IPS-20b (cell line): Measurements from ENCODE around the gene APLN.

Experiments
- H3K27ac ChIP-seq: one replicate; pipeline ENCODE4 v1.5.1; 2013; ENCODE audit warnings: low read length
- H3K27me3 ChIP-seq: 2 replicates; pipeline ENCODE4 v1.6.1; 2013; ENCODE audit warnings: mild to moderate bottlenecking, low read length, inconsistent platforms; ENCODE audit not compliant: insufficient read depth
- H3K36me3 ChIP-seq: 2 replicates; pipeline ENCODE4 v1.6.1; 2013; ENCODE audit warnings: low read depth, mild to moderate bottlenecking, inconsistent platforms, low read length, moderate library complexity; ENCODE audit not compliant: insufficient read depth
- H3K4me1 ChIP-seq: 2 replicates; pipeline ENCODE4 v1.6.1; 2013; ENCODE audit warnings: mild to moderate bottlenecking, control low read depth, inconsistent platforms, low read length, moderate library complexity; ENCODE audit not compliant: insufficient read depth
- H3K4me3 ChIP-seq: 2 replicates; pipeline ENCODE4 v1.5.1; 2013; ENCODE audit warnings: mild to moderate bottlenecking, low read length, inconsistent platforms
- H3K9ac ChIP-seq: 2 replicates; pipeline ENCODE4 v1.6.1; 2013; ENCODE audit warnings: low read depth, mild to moderate bottlenecking, inconsistent platforms, low read length, moderate library complexity
- H3K9me3 ChIP-seq: 2 replicates; pipeline ENCODE4 v1.6.1; 2013; ENCODE audit warnings: mild to moderate bottlenecking, low read depth, low read length, inconsistent platforms; ENCODE audit not compliant: insufficient read depth

APLN gene

GRCh38 chrX:129636175-129636681 lies 18.5 kb downstream of the APLN start:
- no peaks in the 10 kb centered on the region for H3K9me3 ChIP-seq
- no peaks in the 10 kb centered on the region for H3K27me3 ChIP-seq
- H3K9ac ChIP-seq, result no peak overlapping the region
- no peaks in the 10 kb centered on the region for H3K36me3 ChIP-seq
- no peak overlapping the region for H3K4me3 ChIP-seq
- H3K4me1 ChIP-seq, result no peaks in the 10 kb centered on the region
- no peak overlapping the region for H3K27ac ChIP-seq

- no peaks in the 10 kb centered on the region for H3K9me3 ChIP-seq
- no peaks in the 10 kb centered on the region for H3K36me3 ChIP-seq
- no peaks in the 10 kb centered on the region for H3K4me1 ChIP-seq
- no peaks in the 10 kb centered on the region for H3K27me3 ChIP-seq
- H3K4me3 ChIP-seq, result no peak overlapping the region
- no peak overlapping the region for H3K27ac ChIP-seq
- no peak overlapping the region for H3K9ac ChIP-seq
Observed at GRCh38 chrX:129634541-129634940, 20.2 kb downstream of the APLN start.

- H3K36me3 ChIP-seq, result no peaks in the 10 kb centered on the region
- no peak overlapping the region for H3K9ac ChIP-seq
- no peaks in the 10 kb centered on the region for H3K9me3 ChIP-seq
- H3K27ac ChIP-seq, result no peak overlapping the region
- H3K4me3 ChIP-seq, result no peak overlapping the region
- no peaks in the 10 kb centered on the region for H3K4me1 ChIP-seq
- H3K27me3 ChIP-seq, result no peaks in the 10 kb centered on the region
Observed at GRCh38 chrX:129632443-129632842, 22.3 kb downstream of the APLN start.

GRCh38 chrX:129631849-129632248 lies 22.9 kb downstream of the APLN start:
- Histone ChIP-seq H3K4me1 (no peaks in the 10 kb centered on the region), H3K9ac (no peak overlapping the region), H3K9me3 (no peaks in the 10 kb centered on the region), H3K27ac (no peak overlapping the region), H3K27me3 (no peaks in the 10 kb centered on the region), H3K4me3 (no peak overlapping the region), H3K36me3 (no peaks in the 10 kb centered on the region)

- H3K27ac ChIP-seq, result no peak overlapping the region
- H3K9ac ChIP-seq, result no peak overlapping the region
- H3K4me1 ChIP-seq, result no peaks in the 10 kb centered on the region
- H3K9me3 ChIP-seq, result no peaks in the 10 kb centered on the region
- no peaks in the 10 kb centered on the region for H3K36me3 ChIP-seq
- H3K4me3 ChIP-seq, result no peak overlapping the region
- H3K27me3 ChIP-seq, result no peaks in the 10 kb centered on the region
Observed at GRCh38 chrX:129629837-129630236, 24.9 kb downstream of the APLN start.

GRCh38 chrX:129626026-129626425 lies 28.7 kb downstream of the APLN start:
- Histone ChIP-seq H3K4me1 (no peaks in the 10 kb centered on the region; the same call in 1 of the 2 replicates), H3K9ac (no peak overlapping the region), H3K9me3 (no peaks in the 10 kb centered on the region), H3K27me3 (no peaks in the 10 kb centered on the region), H3K36me3 (no peaks in the 10 kb centered on the region), H3K4me3 (no peak overlapping the region), H3K27ac (no peak overlapping the region)

- Histone ChIP-seq H3K4me1 (no peaks in the 10 kb centered on the region; the same call in 1 of the 2 replicates), H3K4me3 (no peak overlapping the region), H3K36me3 (no peaks in the 10 kb centered on the region), H3K27ac (no peak overlapping the region), H3K9ac (no peak overlapping the region), H3K9me3 (no peaks in the 10 kb centered on the region), H3K27me3 (no peaks in the 10 kb centered on the region)
Observed at GRCh38 chrX:129622757-129623301, 31.9 kb downstream of the APLN start.

GRCh38 chrX:129618997-129619396 lies 35.8 kb downstream of the APLN start:
- no peak overlapping the region for H3K27ac ChIP-seq
- H3K27me3 ChIP-seq, result no peaks in the 10 kb centered on the region
- no peak overlapping the region for H3K4me3 ChIP-seq
- H3K4me1 ChIP-seq, result no peaks in the 10 kb centered on the region; the same call in 1 of the 2 replicates
- no peaks in the 10 kb centered on the region for H3K36me3 ChIP-seq
- H3K9ac ChIP-seq, result no peak overlapping the region
- no peaks in the 10 kb centered on the region for H3K9me3 ChIP-seq

GRCh38 chrX:129617420-129617819 lies 37.3 kb downstream of the APLN start:
- Histone ChIP-seq H3K9me3 (no peaks in the 10 kb centered on the region), H3K4me1 (no peaks in the 10 kb centered on the region), H3K4me3 (no peak overlapping the region), H3K36me3 (no peaks in the 10 kb centered on the region), H3K27me3 (no peaks in the 10 kb centered on the region), H3K9ac (no peak overlapping the region), H3K27ac (no peak overlapping the region)

GRCh38 chrX:129614481-129615255 lies 40.1 kb downstream of the APLN start:
- Histone ChIP-seq H3K36me3 (no peaks in the 10 kb centered on the region), H3K4me3 (no peak overlapping the region), H3K9me3 (no peaks in the 10 kb centered on the region), H3K9ac (no peak overlapping the region), H3K27ac (no peak overlapping the region), H3K4me1 (no peaks in the 10 kb centered on the region), H3K27me3 (no peaks in the 10 kb centered on the region)

GRCh38 chrX:129613596-129613995 lies 41.2 kb downstream of the APLN start:
- Histone ChIP-seq H3K9ac (no peak overlapping the region), H3K27me3 (no peaks in the 10 kb centered on the region), H3K36me3 (no peaks in the 10 kb centered on the region), H3K9me3 (no peaks in the 10 kb centered on the region), H3K4me3 (no peak overlapping the region), H3K27ac (no peak overlapping the region), H3K4me1 (no peaks in the 10 kb centered on the region)

GRCh38 chrX:129612396-129612795 lies 42.4 kb downstream of the APLN start:
- Histone ChIP-seq H3K9me3 (no peaks in the 10 kb centered on the region), H3K36me3 (no peaks in the 10 kb centered on the region), H3K27me3 (no peaks in the 10 kb centered on the region), H3K27ac (no peak overlapping the region), H3K4me1 (no peaks in the 10 kb centered on the region), H3K9ac (no peak overlapping the region), H3K4me3 (no peak overlapping the region)
